HCT116 (cell line): ENCODE results near the gene SPIN1. TPM values are rescaled to one million over a fixed set of nuclear protein-coding genes. Genes with fewer than 3 reads are reported as not detected.

ENCODE experiments used
- ATAC-seq: fragments of 200-7000 bp; cut with Tn5 transposase; 2 replicates; pipeline ENCODE4 v1.9.1; 2020; ENCODE audit warnings: mild to moderate bottlenecking, moderate library complexity
- BruUV-seq: library from RNA; stranded (reverse); fragments of 400-500 nt; replicated peaks from 2 replicates; lab custom pipeline; 2021; lab: Mats Ljungman, UMichigan
- CTCF ChIA-PET: fragments of 300-600 bp; sonication (Branson Sonifier 250); formaldehyde crosslinking; loops from one replicate; lab custom pipeline; 2021; ENCODE audit warnings: antibody characterized with exemption; lab: Charles Lee
- POLR2A ChIA-PET: fragments of 300-600, 350-600 bp; sonication (Branson Sonifier 250); formaldehyde crosslinking; loops from one replicate; lab custom pipeline; 2021; ENCODE audit warnings: antibody characterized with exemption; lab: Charles Lee
- RAD21 ChIA-PET, 2 experiments: fragments of 300-600 bp; sonication (Branson Sonifier 250); formaldehyde crosslinking; loops; one replicate each; lab custom pipeline; 2023; ENCODE audit warnings: low total read pairs in 2 of 2; ENCODE audit not compliant: uncharacterized antibody in 2 of 2, unreplicated experiment in 2 of 2, low non-redundant PET in 1 of 2; lab: Charles Lee
- DNase-seq: peaks from one replicate; pipeline ENCODE4 v3.0.0-alpha.2; 2010; ENCODE audit warnings: low read depth, low spot score
- H2AFZ ChIP-seq: fragments of 200-600 bp; shearing (Covaris generic), sonication (generic); 2 replicates; pipeline ENCODE4 v1.6.1; 2017; ENCODE audit warnings: low read depth, mixed run types, mixed read lengths, antibody characterized with exemption, low read length; ENCODE audit not compliant: poor library complexity, severe bottlenecking
- H3K27ac ChIP-seq: 2 replicates; pipeline ENCODE4 v1.5.1; 2012; ENCODE audit warnings: low read depth, low read length
- H3K27me3 ChIP-seq: fragments of 200-600 bp; sonication (generic); 2 replicates; pipeline ENCODE4 v1.6.1; 2016; ENCODE audit warnings: mixed run types, low read length, mixed read lengths; ENCODE audit not compliant: insufficient read depth
- H3K36me3 ChIP-seq, 2 experiments: fragments of 200-500 bp in 1 of 2; fragments of 200-600 bp in 1 of 2; sonication (Bioruptor generic) in 1 of 2; sonication (generic) in 1 of 2; 2 replicates each; pipeline versions ENCODE4 v1.5.1 to v1.6.1; 2014 to 2016; ENCODE audit warnings: low read length in 2 of 2, inconsistent platforms in 1 of 2, mixed read lengths in 1 of 2, mixed run types in 1 of 2; ENCODE audit not compliant: insufficient read depth in 2 of 2, control insufficient read depth in 1 of 2
- H3K4me1 ChIP-seq, 2 experiments: fragments of 200-600 bp in 1 of 2; sonication (generic) in 1 of 2; 2 replicates each; pipeline versions ENCODE4 v1.5.1 to v1.6.1; 2012 to 2017; ENCODE audit warnings: low read length in 2 of 2, inconsistent platforms in 1 of 2, mild to moderate bottlenecking in 1 of 2, mixed read lengths in 1 of 2, mixed run types in 1 of 2, moderate library complexity in 1 of 2; ENCODE audit not compliant: insufficient read depth in 2 of 2, control insufficient read depth in 1 of 2
- H3K4me2 ChIP-seq: fragments of 200-600 bp; sonication (generic); 2 replicates; pipeline ENCODE4 v1.6.1; 2017; ENCODE audit warnings: mixed run types, low read length, mixed read lengths
- H3K4me3 ChIP-seq, 2 experiments: fragments of 200-600 bp in 1 of 2; sonication (generic) in 1 of 2; replicated peaks in 1 of 2; 2 replicates each; pipeline ENCODE4 v1.5.1; 2011 to 2016; ENCODE audit warnings: low read length in 2 of 2, control low read depth in 1 of 2, low read depth in 1 of 2, mild to moderate bottlenecking in 1 of 2, mixed read lengths in 1 of 2, mixed run types in 1 of 2
- H3K79me2 ChIP-seq: fragments of 200-600 bp; sonication (generic); 2 replicates; pipeline ENCODE4 v1.6.1; 2017; ENCODE audit warnings: mild to moderate bottlenecking, mixed run types, low read length, moderate library complexity, mixed read lengths; ENCODE audit not compliant: insufficient read depth
- H3K9ac ChIP-seq: fragments of 200-600 bp; sonication (generic); 2 replicates; pipeline ENCODE4 v1.6.1; 2016; ENCODE audit warnings: low read length, mixed read lengths
- H3K9me2 ChIP-seq: fragments of 200-600 bp; sonication (generic), shearing (Covaris generic); 2 replicates; pipeline ENCODE4 v1.6.1; 2017; ENCODE audit warnings: mixed run types, mild to moderate bottlenecking, moderate library complexity; ENCODE audit not compliant: insufficient read depth
- H3K9me3 ChIP-seq, 2 experiments: fragments of 200-500 bp in 1 of 2; fragments of 200-600 bp in 1 of 2; sonication (Bioruptor generic) in 1 of 2; sonication (generic) in 1 of 2; 2 replicates each; pipeline ENCODE4 v1.6.1; 2014 to 2017; ENCODE audit warnings: low read length in 2 of 2, mixed read lengths in 2 of 2, inconsistent platforms in 1 of 2, low read depth in 1 of 2, mild to moderate bottlenecking in 1 of 2, mixed run types in 1 of 2, moderate library complexity in 1 of 2; ENCODE audit not compliant: control insufficient read depth in 1 of 2, insufficient read depth in 1 of 2
- H4K20me1 ChIP-seq: fragments of 200-600 bp; sonication (generic), shearing (Covaris generic); 2 replicates; pipeline ENCODE4 v1.6.1; 2017; ENCODE audit warnings: mixed run types, mild to moderate bottlenecking, moderate library complexity; ENCODE audit not compliant: insufficient read depth
- CEBPB ChIP-seq: IDR thresholded peaks from 2 replicates; pipeline ENCODE4 v1.6.1; 2012; ENCODE audit warnings: low read depth
- ELF1 ChIP-seq: IDR thresholded peaks from 2 replicates; pipeline ENCODE4 v1.6.1; 2012; ENCODE audit warnings: low read depth, borderline replicate concordance
- FOSL1 ChIP-seq: IDR thresholded peaks from 2 replicates; pipeline ENCODE4 v1.6.1; 2012; ENCODE audit warnings: low read depth
- JUND ChIP-seq: IDR thresholded peaks from 2 replicates; pipeline ENCODE4 v1.6.1; 2012
- RAD21 ChIP-seq: IDR thresholded peaks from 2 replicates; pipeline ENCODE4 v1.6.1; 2012; ENCODE audit warnings: low read depth, mild to moderate bottlenecking
- SP1 ChIP-seq: IDR thresholded peaks from 2 replicates; pipeline ENCODE4 v1.6.1; 2012; ENCODE audit warnings: low read depth
- ZNF274 ChIP-seq: fragments of 200-500 bp; sonication (Bioruptor generic); IDR thresholded peaks from 2 replicates; pipeline ENCODE4 v1.6.1; 2014; ENCODE audit warnings: mild to moderate bottlenecking, low read depth, low read length, inconsistent platforms
- intact Hi-C: fragments of 100-400 bp; cut with micrococcal nuclease; formaldehyde crosslinking; loops from 2 replicates; pipeline ENCODE4 v1.10.0; 2022
- total RNA-seq: library from RNA; stranded (reverse); gene quantifications from one replicate; pipeline ENCODE4 v1.2.1, GENCODE V29; 2021; ENCODE audit not compliant: unreplicated experiment
- TF ChIP-seq, protein P1 (sequence below): IDR thresholded peaks from 2 replicates; pipeline ENCODE4 v1.6.1; 2012; ENCODE audit warnings: low read depth
- TF ChIP-seq, protein P2 (sequence below): IDR thresholded peaks from 2 replicates; pipeline ENCODE4 v1.6.1; 2012
- TF ChIP-seq, protein P3 (sequence below): IDR thresholded peaks from 2 replicates; pipeline ENCODE4 v1.6.1; 2011; ENCODE audit warnings: mild to moderate bottlenecking, low read length, moderate library complexity; ENCODE audit not compliant: insufficient replicate concordance; ENCODE audit errors: extremely low read depth

The SPIN1 gene
- total RNA-seq, 1 experiment from 2014 or later: 74.0 TPM

DNA sequence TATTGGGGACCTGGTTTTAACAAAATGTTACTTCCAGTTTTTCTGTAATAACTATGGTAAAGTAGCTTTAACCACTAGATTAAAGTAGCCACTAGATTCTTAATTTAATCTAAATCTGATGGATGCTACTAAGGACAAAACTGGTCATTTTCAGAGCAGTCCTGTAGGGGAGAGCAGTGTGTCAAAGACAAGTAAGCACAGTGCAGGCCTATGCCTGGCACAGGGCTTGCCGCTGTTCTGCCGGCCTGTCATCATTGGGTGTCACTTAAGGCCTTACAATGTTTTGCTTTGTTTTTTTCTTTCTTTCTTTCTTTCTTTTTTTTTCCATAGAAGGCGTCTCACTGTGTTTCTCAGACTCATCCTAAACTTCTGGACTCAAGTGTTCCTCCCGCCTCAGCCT is 93.7 kb downstream of the SPIN1 start:
- intact Hi-C loops: no loop called here
- no TSS peak for BruUV-seq
- no peak overlapping the region for H3K27ac ChIP-seq
- H3K36me3 ChIP-seq: no peaks in the 10 kb centered on the region
- DNase-seq (no peak), ATAC-seq (peak; percentile 68; the same call in 1 of the 2 replicates)
- no peaks in the 10 kb centered on the region for H3K9me3 ChIP-seq
- no peak overlapping the region for H3K4me2 ChIP-seq
- H2AFZ ChIP-seq: no peak overlapping the region
- H3K4me3 ChIP-seq: no peak overlapping the region
- H3K79me2 ChIP-seq: no peaks in the 10 kb centered on the region; the same call in 1 of the 2 replicates
- POLR2A ChIA-PET: no interaction called here
- H3K4me1 ChIP-seq: no peaks in the 10 kb centered on the region
- TF ChIP-seq RAD21 (0 out of 2 replicates have a peak, but pooled peaks have one; percentile 8), ELF1 (no peak)
- no peaks in the 10 kb centered on the region for H3K27me3 ChIP-seq
- no peaks in the 10 kb centered on the region for H4K20me1 ChIP-seq
- RAD21 ChIA-PET: no interaction called here
- CTCF ChIA-PET: no interaction called here
- no peaks in the 10 kb centered on the region for H3K9me2 ChIP-seq
- no peak overlapping the region for H3K9ac ChIP-seq

DNA sequence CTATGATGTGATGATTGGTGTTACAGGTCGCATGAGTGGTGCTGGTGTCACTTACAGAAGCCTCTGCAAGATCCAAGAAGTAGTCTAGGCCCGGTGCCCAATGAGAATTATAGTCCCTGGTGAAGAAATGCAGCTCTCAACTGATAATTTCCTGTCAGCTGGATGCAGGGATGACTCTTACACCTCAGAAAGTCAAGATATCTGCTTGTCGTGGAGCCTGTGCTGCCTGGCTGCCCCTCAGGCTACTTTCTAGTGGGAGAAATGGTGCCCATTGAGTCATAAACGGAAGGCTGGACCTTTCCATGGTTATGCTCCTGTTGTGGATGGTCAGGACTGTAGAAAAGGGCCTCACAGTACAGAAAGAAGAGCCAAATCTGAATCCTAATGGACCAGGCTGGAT is 99.9 kb downstream of the SPIN1 start:
- POLR2A ChIA-PET: no interaction called here
- ATAC-seq (no peak), DNase-seq (no peak)
- Histone ChIP-seq H3K36me3 (no peaks in the 10 kb centered on the region), H3K27me3 (no peaks in the 10 kb centered on the region), H4K20me1 (no peaks in the 10 kb centered on the region), H3K9me2 (no peaks in the 10 kb centered on the region), H3K4me3 (no peak overlapping the region), H3K4me1 (no peaks in the 10 kb centered on the region), H2AFZ (no peak overlapping the region), H3K27ac (no peak overlapping the region), H3K79me2 (no peaks in the 10 kb centered on the region), H3K4me2 (no peak overlapping the region), H3K9ac (no peak overlapping the region), H3K9me3 (no peaks in the 10 kb centered on the region)
- no TSS peak for BruUV-seq
- CTCF ChIA-PET: no interaction called here
- no peak for TF ChIP-seq FOSL1
- TF ChIP-seq, protein P1, sequence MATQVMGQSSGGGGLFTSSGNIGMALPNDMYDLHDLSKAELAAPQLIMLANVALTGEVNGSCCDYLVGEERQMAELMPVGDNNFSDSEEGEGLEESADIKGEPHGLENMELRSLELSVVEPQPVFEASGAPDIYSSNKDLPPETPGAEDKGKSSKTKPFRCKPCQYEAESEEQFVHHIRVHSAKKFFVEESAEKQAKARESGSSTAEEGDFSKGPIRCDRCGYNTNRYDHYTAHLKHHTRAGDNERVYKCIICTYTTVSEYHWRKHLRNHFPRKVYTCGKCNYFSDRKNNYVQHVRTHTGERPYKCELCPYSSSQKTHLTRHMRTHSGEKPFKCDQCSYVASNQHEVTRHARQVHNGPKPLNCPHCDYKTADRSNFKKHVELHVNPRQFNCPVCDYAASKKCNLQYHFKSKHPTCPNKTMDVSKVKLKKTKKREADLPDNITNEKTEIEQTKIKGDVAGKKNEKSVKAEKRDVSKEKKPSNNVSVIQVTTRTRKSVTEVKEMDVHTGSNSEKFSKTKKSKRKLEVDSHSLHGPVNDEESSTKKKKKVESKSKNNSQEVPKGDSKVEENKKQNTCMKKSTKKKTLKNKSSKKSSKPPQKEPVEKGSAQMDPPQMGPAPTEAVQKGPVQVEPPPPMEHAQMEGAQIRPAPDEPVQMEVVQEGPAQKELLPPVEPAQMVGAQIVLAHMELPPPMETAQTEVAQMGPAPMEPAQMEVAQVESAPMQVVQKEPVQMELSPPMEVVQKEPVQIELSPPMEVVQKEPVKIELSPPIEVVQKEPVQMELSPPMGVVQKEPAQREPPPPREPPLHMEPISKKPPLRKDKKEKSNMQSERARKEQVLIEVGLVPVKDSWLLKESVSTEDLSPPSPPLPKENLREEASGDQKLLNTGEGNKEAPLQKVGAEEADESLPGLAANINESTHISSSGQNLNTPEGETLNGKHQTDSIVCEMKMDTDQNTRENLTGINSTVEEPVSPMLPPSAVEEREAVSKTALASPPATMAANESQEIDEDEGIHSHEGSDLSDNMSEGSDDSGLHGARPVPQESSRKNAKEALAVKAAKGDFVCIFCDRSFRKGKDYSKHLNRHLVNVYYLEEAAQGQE: no peak
- no peak for TF ChIP-seq SP1
- no peak for TF ChIP-seq JUND
- TF ChIP-seq ZNF274: no peak
- TF ChIP-seq, protein P2, sequence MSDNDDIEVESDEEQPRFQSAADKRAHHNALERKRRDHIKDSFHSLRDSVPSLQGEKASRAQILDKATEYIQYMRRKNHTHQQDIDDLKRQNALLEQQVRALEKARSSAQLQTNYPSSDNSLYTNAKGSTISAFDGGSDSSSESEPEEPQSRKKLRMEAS: no peak
- TF ChIP-seq CEBPB: no peak
- TF ChIP-seq, protein P3, sequence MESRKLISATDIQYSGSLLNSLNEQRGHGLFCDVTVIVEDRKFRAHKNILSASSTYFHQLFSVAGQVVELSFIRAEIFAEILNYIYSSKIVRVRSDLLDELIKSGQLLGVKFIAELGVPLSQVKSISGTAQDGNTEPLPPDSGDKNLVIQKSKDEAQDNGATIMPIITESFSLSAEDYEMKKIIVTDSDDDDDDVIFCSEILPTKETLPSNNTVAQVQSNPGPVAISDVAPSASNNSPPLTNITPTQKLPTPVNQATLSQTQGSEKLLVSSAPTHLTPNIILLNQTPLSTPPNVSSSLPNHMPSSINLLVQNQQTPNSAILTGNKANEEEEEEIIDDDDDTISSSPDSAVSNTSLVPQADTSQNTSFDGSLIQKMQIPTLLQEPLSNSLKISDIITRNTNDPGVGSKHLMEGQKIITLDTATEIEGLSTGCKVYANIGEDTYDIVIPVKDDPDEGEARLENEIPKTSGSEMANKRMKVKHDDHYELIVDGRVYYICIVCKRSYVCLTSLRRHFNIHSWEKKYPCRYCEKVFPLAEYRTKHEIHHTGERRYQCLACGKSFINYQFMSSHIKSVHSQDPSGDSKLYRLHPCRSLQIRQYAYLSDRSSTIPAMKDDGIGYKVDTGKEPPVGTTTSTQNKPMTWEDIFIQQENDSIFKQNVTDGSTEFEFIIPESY: no peak
- RAD21 ChIA-PET: no interaction called here
- intact Hi-C loops: no loop called here
